PC-9 (cell line): ENCODE data around the gene SIX4.

Experiments
- EZH2 ChIP-seq: fragments of 200-600 bp; sonication (generic); IDR thresholded peaks from 2 replicates; pipeline ENCODE4 v1.8.0; 2017; ENCODE audit warnings: antibody characterized with exemption, low read depth
- TF ChIP-seq, protein P1 (sequence below): fragments of 200-600 bp; sonication (generic); conservative IDR thresholded peaks from 2 replicates; pipeline ENCODE4 v1.6.1; 2017; ENCODE audit warnings: mixed run types, antibody characterized with exemption, mild to moderate bottlenecking, moderate library complexity

DNA sequence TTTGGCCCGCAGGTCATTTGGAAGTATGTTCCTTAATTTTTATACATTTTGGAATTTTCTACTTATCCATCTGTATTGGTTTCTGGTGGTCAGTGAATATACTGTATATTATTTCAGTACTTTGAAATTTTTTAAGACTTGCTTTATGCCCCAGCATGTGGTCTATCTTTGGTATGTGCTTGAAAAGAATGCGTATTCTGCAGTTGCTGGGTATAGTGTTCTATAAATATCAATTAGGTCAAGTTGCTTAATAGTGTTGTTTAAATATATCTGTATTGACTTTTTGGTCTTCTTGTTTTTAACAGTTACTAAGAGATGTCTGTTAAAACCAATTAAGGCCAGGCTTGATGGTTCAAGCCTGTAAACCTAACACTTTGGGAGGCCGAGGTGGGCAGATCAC lies 53.2 kb downstream of the SIX4 start:
- TF ChIP-seq, protein P1, sequence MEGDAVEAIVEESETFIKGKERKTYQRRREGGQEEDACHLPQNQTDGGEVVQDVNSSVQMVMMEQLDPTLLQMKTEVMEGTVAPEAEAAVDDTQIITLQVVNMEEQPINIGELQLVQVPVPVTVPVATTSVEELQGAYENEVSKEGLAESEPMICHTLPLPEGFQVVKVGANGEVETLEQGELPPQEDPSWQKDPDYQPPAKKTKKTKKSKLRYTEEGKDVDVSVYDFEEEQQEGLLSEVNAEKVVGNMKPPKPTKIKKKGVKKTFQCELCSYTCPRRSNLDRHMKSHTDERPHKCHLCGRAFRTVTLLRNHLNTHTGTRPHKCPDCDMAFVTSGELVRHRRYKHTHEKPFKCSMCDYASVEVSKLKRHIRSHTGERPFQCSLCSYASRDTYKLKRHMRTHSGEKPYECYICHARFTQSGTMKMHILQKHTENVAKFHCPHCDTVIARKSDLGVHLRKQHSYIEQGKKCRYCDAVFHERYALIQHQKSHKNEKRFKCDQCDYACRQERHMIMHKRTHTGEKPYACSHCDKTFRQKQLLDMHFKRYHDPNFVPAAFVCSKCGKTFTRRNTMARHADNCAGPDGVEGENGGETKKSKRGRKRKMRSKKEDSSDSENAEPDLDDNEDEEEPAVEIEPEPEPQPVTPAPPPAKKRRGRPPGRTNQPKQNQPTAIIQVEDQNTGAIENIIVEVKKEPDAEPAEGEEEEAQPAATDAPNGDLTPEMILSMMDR: no peak
- no peak for TF ChIP-seq EZH2
